B cell (primary cell): ENCODE results near the gene JAK1. TPM values are rescaled to one million over a fixed set of nuclear protein-coding genes. Genes with fewer than 3 reads are reported as not detected.

Source experiments
- ATAC-seq: fragments of 200-7000 bp; cut with Tn5 transposase; one replicate; pipeline ENCODE4 v1.10.0; 2021; ENCODE audit warnings: low read depth, mild to moderate bottlenecking, moderate number of reproducible peaks, moderate library complexity
- CTCF ChIA-PET: fragments of 350-600 bp; sonication (Branson Sonifier 250); formaldehyde crosslinking; loops from one replicate; lab custom pipeline; 2021; ENCODE audit warnings: antibody characterized with exemption, inconsistent platforms; lab: Charles Lee
- POLR2A ChIA-PET: fragments of 350-600 bp; sonication (Branson Sonifier 250); formaldehyde crosslinking; loops from one replicate; lab custom pipeline; 2021; ENCODE audit warnings: antibody characterized with exemption; lab: Charles Lee
- DNase-seq: peaks from one replicate; pipeline ENCODE4 v3.0.0; 2013
- H2AFZ ChIP-seq: 2 replicates; pipeline ENCODE4 v1.6.1; 2012; ENCODE audit warnings: mild to moderate bottlenecking, low read depth, low read length; ENCODE audit not compliant: insufficient read depth, poor library complexity, severe bottlenecking
- H3K27ac ChIP-seq, 2 donors: 1 replicate in 1 of 2; 2 replicates in 1 of 2; pipeline ENCODE4 v1.5.1; 2012 to 2013; ENCODE audit warnings: low read length in 2 of 2, mild to moderate bottlenecking in 2 of 2, moderate library complexity in 1 of 2
- H3K27me3 ChIP-seq, 4 experiments: fragments of 200-600 bp in 1 of 4; sonication (generic) in 1 of 4; replicated peaks in 1 of 4; 1 replicate in 2 of 4; 2 replicates in 2 of 4; pipeline versions ENCODE4 v1.6.1 to v1.7.0; 2013 to 2016; ENCODE audit warnings: low read length in 3 of 4, mild to moderate bottlenecking in 2 of 4, mixed read lengths in 1 of 4, moderate library complexity in 1 of 4; ENCODE audit not compliant: insufficient read depth in 4 of 4, control insufficient read depth in 3 of 4; ENCODE audit errors: control extremely low read depth in 1 of 4
- H3K36me3 ChIP-seq, 2 experiments: replicated peaks in 1 of 2; 1 replicate in 1 of 2; 2 replicates in 1 of 2; pipeline versions ENCODE4 v1.6.1 to v1.7.1; 2013; ENCODE audit warnings: low read length in 1 of 2; ENCODE audit not compliant: insufficient read depth in 2 of 2, control insufficient read depth in 1 of 2; ENCODE audit errors: control extremely low read depth in 1 of 2, extremely low read depth in 1 of 2
- H3K4me1 ChIP-seq, 2 donors: fragments of 200-600 bp in 1 of 2; sonication (generic) in 1 of 2; 1 replicate in 1 of 2; 2 replicates in 1 of 2; pipeline versions ENCODE4 v1.5.1 to v1.6.1; 2013 to 2017; ENCODE audit warnings: low read length in 2 of 2; ENCODE audit not compliant: control insufficient read depth in 2 of 2, insufficient read depth in 2 of 2
- H3K4me2 ChIP-seq: replicated peaks from 2 replicates; pipeline ENCODE3; 2012; ENCODE audit warnings: mild to moderate bottlenecking, low read depth, low read length; ENCODE audit not compliant: poor library complexity, severe bottlenecking
- H3K4me3 ChIP-seq, 5 experiments: fragments of 200-600 bp in 1 of 5; sonication (generic) in 1 of 5; 1 replicate in 3 of 5; 2 replicates in 2 of 5; pipeline versions ENCODE4 v1.5.1 to v1.7.0; 2011 to 2016; ENCODE audit warnings: low read length in 4 of 5, mild to moderate bottlenecking in 4 of 5, low read depth in 2 of 5, control low read depth in 1 of 5, moderate library complexity in 1 of 5; ENCODE audit not compliant: insufficient read depth in 1 of 5; ENCODE audit errors: control extremely low read depth in 1 of 5, extremely low read depth in 1 of 5
- H3K79me2 ChIP-seq: fragments of 200-600 bp; sonication (generic); one replicate; pipeline ENCODE4 v1.6.0; 2016; ENCODE audit warnings: low read length; ENCODE audit not compliant: control insufficient read depth, insufficient read depth
- H3K9ac ChIP-seq: fragments of 200-600 bp; sonication (generic); 2 replicates; pipeline ENCODE4 v1.6.1; 2017; ENCODE audit warnings: mild to moderate bottlenecking, low read length, moderate library complexity
- H3K9me3 ChIP-seq, 3 donors: one replicate each; pipeline versions ENCODE4 v1.6.1 to v1.7.1; 2013; ENCODE audit warnings: low read length in 2 of 3; ENCODE audit not compliant: control insufficient read depth in 2 of 3, insufficient read depth in 1 of 3; ENCODE audit errors: control extremely low read depth in 1 of 3
- H4K20me1 ChIP-seq: 2 replicates; pipeline ENCODE4 v1.6.0; 2012; ENCODE audit warnings: mild to moderate bottlenecking, low read length; ENCODE audit not compliant: insufficient read depth, control insufficient read depth, poor library complexity, severe bottlenecking
- H3K27ac Mint-ChIP-seq: one replicate; pipeline ENCODE4 v1.8.0; 2021; ENCODE audit warnings: mixed read lengths
- H3K27me3 Mint-ChIP-seq: one replicate; pipeline ENCODE4 v1.8.0; 2021; ENCODE audit warnings: mixed read lengths
- H3K4me1 Mint-ChIP-seq: one replicate; pipeline ENCODE4 v1.8.0; 2021; ENCODE audit warnings: mixed read lengths
- H3K4me3 Mint-ChIP-seq: one replicate; pipeline ENCODE4 v1.8.0; 2021; ENCODE audit warnings: mixed read lengths
- H3K9me3 Mint-ChIP-seq: one replicate; pipeline ENCODE4 v1.8.0; 2022; ENCODE audit warnings: mixed read lengths; ENCODE audit not compliant: insufficient read depth
- CTCF ChIP-seq: fragments of 200-600 bp; IDR thresholded peaks from one replicate; pipeline ENCODE4 v1.8.0; 2022; ENCODE audit warnings: antibody characterized with exemption, mild to moderate bottlenecking
- EZH2 ChIP-seq: IDR thresholded peaks from 2 replicates; pipeline ENCODE4 v1.6.1; 2012; ENCODE audit warnings: borderline replicate concordance, low read depth, mild to moderate bottlenecking, moderate library complexity, low read length; ENCODE audit not compliant: insufficient read depth, poor library complexity, severe bottlenecking
- WGBS: methylation state at CpG from one replicate; pipeline ENCODE4 v1.1.5; 2013; ENCODE audit warnings: missing lambda C conversion rate; ENCODE audit not compliant: insufficient coverage; 5-methylcytosine and 5-hydroxymethylcytosine counted together
- intact Hi-C: fragments of 100-400 bp; cut with micrococcal nuclease; formaldehyde crosslinking; loops from one replicate; pipeline ENCODE4 v1.10.0; 2022
- polyA plus RNA-seq: library from polyadenylated mRNA; depleted of rRNA; stranded (reverse); fragments of >200 nt; gene quantifications from 2 replicates; pipeline ENCODE4 v1.2.3, GENCODE V29; 2012
- total RNA-seq, 2 donors: library from RNA; stranded (reverse); fragments of 120-200 nt in 1 of 2; gene quantifications; 1 replicate in 1 of 2; 2 replicates in 1 of 2; pipeline versions ENCODE4 v1.2.3 to v1.2.4, GENCODE V29; 2013 to 2022

The JAK1 gene
- total and polyA plus RNA-seq, 2 donors (not counting 1 experiment from before 2014, with no cell fraction given) = 99.0 to 244 TPM

DNA sequence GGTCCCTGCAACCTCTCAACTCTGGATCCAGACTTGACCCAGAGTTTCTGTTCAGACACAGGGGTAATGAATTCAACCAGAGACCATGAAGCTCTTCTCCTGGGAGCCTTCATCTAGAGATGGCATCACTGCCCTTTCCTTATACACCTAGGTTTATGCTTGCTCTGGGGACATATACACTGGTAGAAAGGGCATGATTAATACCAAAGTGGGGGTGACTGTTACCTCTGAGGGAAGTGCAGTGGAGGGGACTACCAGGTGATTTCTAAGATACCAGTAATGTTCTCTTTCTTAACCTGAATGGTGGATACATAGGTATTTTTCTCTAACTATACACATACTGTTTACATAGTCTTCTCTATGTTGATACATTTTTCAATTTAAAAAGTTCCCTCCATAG lies 48.4 kb downstream of the JAK1 start:
- Mint-ChIP-seq H3K27me3 (no peaks in the 10 kb centered on the region), H3K4me1 (peaks cover 90% of the 10 kb centered on the region), H3K4me3 (peak overlapping the region; percentile 63), H3K9me3 (no peaks in the 10 kb centered on the region), H3K27ac (peak overlapping the region; percentile 10)
- Histone ChIP-seq H3K27me3 (no peaks in the 10 kb centered on the region), H3K4me2 (peak overlapping the region; percentile 54), H3K9ac (no peak overlapping the region), H3K36me3 (peaks cover 0 to 2% of the 10 kb centered on the region in 2 experiments), H3K4me3 (no peak overlapping the region), H2AFZ (no peak overlapping the region), H3K27ac (peak overlapping the region in 1 of 2 donors; percentile 37), H4K20me1 (peaks cover 90% of the 10 kb centered on the region), H3K4me1 (peaks cover 59 to 61% of the 10 kb centered on the region in 2 donors), H3K79me2 (peaks cover 96% of the 10 kb centered on the region), H3K9me3 (no peaks in the 10 kb centered on the region)
- ChIA-PET POLR2A (no interaction called here), CTCF (no interaction called here)
- DNase-seq = no peak
- intact Hi-C loops = no loop called here
- peak; percentile 14 for ATAC-seq
- TF ChIP-seq EZH2 = no peak
- TF ChIP-seq CTCF = no peak

GRCh38 chr1:64917328-64917861 lies 49.0 kb downstream of the JAK1 start:
- Histone ChIP-seq H3K4me2 (peak overlapping the region; percentile 54), H3K4me3 (no peak overlapping the region), H3K27me3 (no peaks in the 10 kb centered on the region), H3K9me3 (no peaks in the 10 kb centered on the region), H2AFZ (no peak overlapping the region), H3K79me2 (peaks cover 96% of the 10 kb centered on the region), H3K4me1 (peaks cover 58% of the 10 kb centered on the region in 2 donors), H3K27ac (peak overlapping the region in 1 of 2 donors; percentile 37), H3K36me3 (peaks cover 0 to 2% of the 10 kb centered on the region in 2 experiments), H3K9ac (no peak overlapping the region), H4K20me1 (peaks cover 92% of the 10 kb centered on the region)
- DNase-seq = no peak
- TF ChIP-seq EZH2 (no peak), CTCF (no peak)
- no peaks in the 10 kb centered on the region for H3K9me3 Mint-ChIP-seq
- no peaks in the 10 kb centered on the region for H3K27me3 Mint-ChIP-seq
- intact Hi-C loops = no loop called here
- ChIA-PET POLR2A (no interaction called here), CTCF (no interaction called here)
- WGBS = 57% methylated on average over 3 of the region's 3 CpGs
- H3K4me3 Mint-ChIP-seq = peak overlapping the region; percentile 63
- peak overlapping the region; percentile 10 for H3K27ac Mint-ChIP-seq
- H3K4me1 Mint-ChIP-seq = peaks cover 90% of the 10 kb centered on the region
- peak; percentile 24 for ATAC-seq
